Chondrocyte (in vitro differentiated cells): ENCODE results near the gene PAX7. TPM values are rescaled to one million over a fixed set of nuclear protein-coding genes. Genes with fewer than 3 reads are reported as not detected.

Experiments
- DNase-seq: peaks from one replicate; pipeline ENCODE4 v3.0.0; 2021; ENCODE audit warnings: mixed read lengths, low spot score
- H3K27ac Mint-ChIP-seq: one replicate; pipeline ENCODE4 v1.8.0; 2021; ENCODE audit warnings: mild to moderate bottlenecking, moderate library complexity, mixed read lengths; ENCODE audit not compliant: unreplicated experiment
- H3K27me3 Mint-ChIP-seq: 2 replicates; pipeline ENCODE4 v1.8.0; 2021; ENCODE audit warnings: low read depth, mixed read lengths
- H3K36me3 Mint-ChIP-seq: 2 replicates; pipeline ENCODE4 v1.8.0; 2021; ENCODE audit warnings: low read depth, mixed read lengths
- H3K4me1 Mint-ChIP-seq: 2 replicates; pipeline ENCODE4 v1.8.0; 2021; ENCODE audit warnings: low read depth, mild to moderate bottlenecking, mixed read lengths
- H3K4me3 Mint-ChIP-seq: one replicate; pipeline ENCODE4 v1.8.0; 2021; ENCODE audit warnings: mild to moderate bottlenecking, moderate library complexity, mixed read lengths; ENCODE audit not compliant: unreplicated experiment
- H3K9me3 Mint-ChIP-seq: 2 replicates; pipeline ENCODE4 v1.8.0; 2021; ENCODE audit warnings: low read depth, mixed read lengths
- total RNA-seq: library from RNA; stranded (reverse); gene quantifications from 3 replicates; pipeline ENCODE4 v1.2.1, GENCODE V29; 2021
- TF ChIP-seq, protein P1 (sequence below): fragments of 200-600 bp; sonication (generic); IDR thresholded peaks from 2 replicates; pipeline ENCODE4 v1.5.0; 2021; ENCODE audit warnings: antibody characterized with exemption, mild to moderate bottlenecking, moderate library complexity

Gene PAX7
- total RNA-seq, 1 donor from 2014 or later, result not detected

DNA sequence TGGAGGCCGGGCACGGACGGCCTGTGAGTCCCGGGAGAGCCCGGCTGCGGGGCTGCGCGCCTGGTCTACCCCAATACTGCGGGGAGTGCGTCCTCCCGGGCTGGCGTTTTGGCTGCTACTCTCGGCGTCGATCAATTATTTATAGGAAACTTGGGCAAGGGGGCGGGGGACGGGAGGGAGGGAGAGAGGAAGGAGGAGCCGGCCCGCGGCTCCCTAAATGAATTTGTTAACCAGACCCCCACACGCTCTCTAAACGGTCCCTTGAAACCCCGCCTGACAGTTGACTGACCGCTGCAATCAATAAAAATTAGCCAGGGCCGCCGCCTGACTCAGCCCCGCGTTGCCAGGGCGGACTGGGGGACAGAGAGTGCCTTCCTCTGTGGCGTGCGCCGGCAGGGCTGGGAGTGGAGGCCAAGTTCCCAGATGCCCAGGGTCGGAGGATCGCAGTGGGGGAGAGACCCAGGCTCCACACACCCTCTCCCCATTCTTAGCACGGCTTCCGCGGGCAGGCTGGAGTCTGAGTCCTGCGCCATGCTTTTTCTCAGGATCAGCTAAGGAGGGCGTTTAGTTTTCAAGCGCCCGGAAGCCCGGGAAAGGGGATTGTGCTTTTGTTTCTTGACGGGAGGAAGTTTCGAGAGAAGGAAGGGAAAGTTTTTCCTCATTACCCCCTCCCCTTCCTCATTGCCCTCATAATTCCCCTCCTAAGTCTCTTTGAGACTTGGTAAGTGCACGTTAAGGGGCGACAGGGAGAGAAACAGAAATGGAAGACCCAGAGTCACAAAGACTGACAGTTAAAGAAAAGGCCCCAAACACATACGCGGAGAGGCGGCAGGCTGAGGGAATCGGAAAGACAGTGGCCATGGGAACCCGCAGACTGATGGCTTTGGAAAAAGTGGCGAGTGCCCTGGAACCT is 6.2 kb downstream of the PAX7 start:
- TF ChIP-seq, protein P1, sequence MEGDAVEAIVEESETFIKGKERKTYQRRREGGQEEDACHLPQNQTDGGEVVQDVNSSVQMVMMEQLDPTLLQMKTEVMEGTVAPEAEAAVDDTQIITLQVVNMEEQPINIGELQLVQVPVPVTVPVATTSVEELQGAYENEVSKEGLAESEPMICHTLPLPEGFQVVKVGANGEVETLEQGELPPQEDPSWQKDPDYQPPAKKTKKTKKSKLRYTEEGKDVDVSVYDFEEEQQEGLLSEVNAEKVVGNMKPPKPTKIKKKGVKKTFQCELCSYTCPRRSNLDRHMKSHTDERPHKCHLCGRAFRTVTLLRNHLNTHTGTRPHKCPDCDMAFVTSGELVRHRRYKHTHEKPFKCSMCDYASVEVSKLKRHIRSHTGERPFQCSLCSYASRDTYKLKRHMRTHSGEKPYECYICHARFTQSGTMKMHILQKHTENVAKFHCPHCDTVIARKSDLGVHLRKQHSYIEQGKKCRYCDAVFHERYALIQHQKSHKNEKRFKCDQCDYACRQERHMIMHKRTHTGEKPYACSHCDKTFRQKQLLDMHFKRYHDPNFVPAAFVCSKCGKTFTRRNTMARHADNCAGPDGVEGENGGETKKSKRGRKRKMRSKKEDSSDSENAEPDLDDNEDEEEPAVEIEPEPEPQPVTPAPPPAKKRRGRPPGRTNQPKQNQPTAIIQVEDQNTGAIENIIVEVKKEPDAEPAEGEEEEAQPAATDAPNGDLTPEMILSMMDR, result no peak
- peaks cover 7% of the 10 kb centered on the region for H3K4me1 Mint-ChIP-seq
- peaks cover 90% of the 10 kb centered on the region for H3K27me3 Mint-ChIP-seq
- no peak overlapping the region for H3K27ac Mint-ChIP-seq
- no peak overlapping the region for H3K4me3 Mint-ChIP-seq
- DNase-seq, result no peak
- no peaks in the 10 kb centered on the region for H3K36me3 Mint-ChIP-seq
- H3K9me3 Mint-ChIP-seq, result no peaks in the 10 kb centered on the region

DNA sequence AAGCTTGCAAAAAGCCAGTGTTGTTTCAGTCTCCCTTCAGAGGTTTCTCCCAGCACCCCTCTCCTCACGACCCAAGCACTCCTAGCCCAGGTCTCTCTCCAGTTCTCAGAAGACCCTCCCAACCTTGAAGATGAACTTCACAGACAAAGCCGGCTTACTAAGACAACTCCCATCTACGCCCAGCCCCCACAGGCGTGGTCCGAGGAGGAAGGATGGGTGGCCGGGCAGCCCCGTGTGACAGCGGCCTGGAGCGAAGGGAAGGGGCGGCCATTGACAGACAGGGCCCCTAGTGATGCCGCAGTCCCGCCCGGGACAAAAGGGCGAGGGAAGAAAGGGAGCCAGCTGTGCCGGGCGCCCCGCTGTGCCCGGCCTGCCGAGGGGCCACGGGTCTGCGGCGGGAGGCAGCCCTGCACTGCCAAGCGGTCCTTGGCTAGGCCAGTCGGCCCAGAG is 6.9 kb downstream of the PAX7 start:
- no peak overlapping the region for H3K4me3 Mint-ChIP-seq

DNA sequence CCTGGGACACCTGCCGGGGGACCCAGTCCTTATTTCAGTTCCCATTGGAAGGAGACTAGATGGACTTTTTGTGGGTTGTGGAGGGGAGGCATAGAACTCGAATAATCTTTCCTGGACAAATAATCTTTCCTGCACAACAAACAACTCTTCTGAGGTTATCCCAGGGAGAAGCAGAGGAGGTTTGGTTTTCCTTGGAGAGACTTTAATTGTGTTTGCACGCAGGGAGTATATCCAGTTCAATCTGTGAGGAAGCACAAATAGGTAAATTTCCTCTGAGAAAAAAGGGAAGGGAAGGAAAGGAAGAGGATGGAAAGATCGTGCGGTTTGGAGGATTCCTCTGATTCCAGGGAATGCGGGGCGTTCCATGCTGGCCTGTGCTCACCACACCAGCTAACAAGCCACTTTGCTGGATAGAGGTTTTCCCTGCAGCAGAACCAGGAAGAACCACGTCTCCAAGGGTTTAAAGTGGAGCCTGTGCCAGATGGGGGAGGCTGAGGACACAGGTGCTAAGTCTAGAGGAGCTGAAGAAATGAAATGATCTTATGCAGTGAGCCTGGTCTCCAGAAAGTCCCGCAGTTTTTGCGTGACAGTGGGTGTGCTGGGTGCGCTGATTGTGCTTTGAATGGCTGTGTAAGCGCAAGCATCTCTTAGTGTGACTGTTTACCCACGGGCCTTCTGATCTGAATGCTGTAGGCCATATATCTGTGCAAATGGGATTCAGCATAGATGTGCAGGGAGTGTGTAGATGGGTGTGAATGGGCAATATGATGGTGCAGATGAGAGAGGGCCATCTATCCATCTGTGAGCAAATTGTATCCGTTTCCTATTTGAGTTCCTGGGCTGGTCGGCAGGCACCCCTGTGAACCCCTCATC is 7.6 kb downstream of the PAX7 start:
- H3K4me3 Mint-ChIP-seq, result no peak overlapping the region
- H3K36me3 Mint-ChIP-seq, result no peaks in the 10 kb centered on the region
- DNase-seq, result no peak
- H3K4me1 Mint-ChIP-seq, result peaks cover 9% of the 10 kb centered on the region
- H3K27me3 Mint-ChIP-seq, result peaks cover 87% of the 10 kb centered on the region
- H3K9me3 Mint-ChIP-seq, result no peaks in the 10 kb centered on the region
- no peak overlapping the region for H3K27ac Mint-ChIP-seq
- TF ChIP-seq, protein P1, result no peak

More for the DNA sequence above, 6.9 kb downstream of the PAX7 start:
- H3K27me3 Mint-ChIP-seq, result peaks cover 88% of the 10 kb centered on the region
- TF ChIP-seq, protein P1, result no peak
- no peaks in the 10 kb centered on the region for H3K36me3 Mint-ChIP-seq
- no peaks in the 10 kb centered on the region for H3K9me3 Mint-ChIP-seq
- DNase-seq, result no peak
- peaks cover 7% of the 10 kb centered on the region for H3K4me1 Mint-ChIP-seq
- H3K27ac Mint-ChIP-seq, result no peak overlapping the region

DNA sequence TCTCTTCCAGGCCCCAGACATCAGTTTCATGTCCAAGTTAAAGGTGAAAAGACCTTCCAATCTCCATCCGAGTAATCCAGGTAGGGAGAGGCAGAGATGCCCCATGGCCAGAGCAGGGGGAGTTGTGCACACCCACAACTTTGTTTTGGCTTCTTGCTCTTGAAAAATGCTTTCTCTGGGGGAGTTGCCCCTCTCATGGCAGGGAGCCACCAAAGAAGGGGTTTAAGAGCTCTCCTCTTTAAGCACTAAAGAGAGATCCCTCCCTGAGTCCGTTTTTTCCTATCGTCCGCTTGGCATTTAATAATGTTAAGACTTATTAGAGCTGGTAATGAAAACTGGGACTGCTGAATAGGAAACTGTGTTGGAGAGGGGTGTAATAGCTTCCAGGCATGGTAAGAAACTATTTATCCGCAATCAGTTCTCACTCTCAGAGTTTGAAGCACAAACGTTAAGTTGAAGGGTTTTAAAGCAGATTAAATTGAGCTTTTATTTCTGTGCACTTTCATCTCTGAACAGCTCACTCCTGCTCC is 8.3 kb downstream of the PAX7 start:
- Mint-ChIP-seq H3K4me1 (peaks cover 13% of the 10 kb centered on the region), H3K36me3 (no peaks in the 10 kb centered on the region), H3K4me3 (no peak overlapping the region), H3K27me3 (peaks cover 85% of the 10 kb centered on the region), H3K9me3 (no peaks in the 10 kb centered on the region), H3K27ac (no peak overlapping the region)
- no peak for DNase-seq
- TF ChIP-seq, protein P1, result no peak
